GM12878 (cell line): ENCODE results near the gene BCAS3. TPM values are rescaled to one million over a fixed set of nuclear protein-coding genes. Genes with fewer than 3 reads are reported as not detected.

Source experiments
- ATAC-seq: fragments of 200-7000 bp; cut with Tn5 transposase; 3 replicates; pipeline ENCODE4 v1.9.1; 2020; ENCODE audit warnings: mild to moderate bottlenecking, moderate library complexity
- BruUV-seq: library from RNA; stranded (reverse); fragments of 400-500 nt; replicated peaks from 2 replicates; lab custom pipeline; 2021; lab: Mats Ljungman, UMichigan
- CTCF ChIA-PET: fragments of 300-600 bp; sonication (Branson Sonifier 250); formaldehyde crosslinking; extraction: SDS; loops from one replicate; lab custom pipeline; 2021; ENCODE audit warnings: inconsistent platforms; lab: Yijun Ruan, JAX
- POLR2A ChIA-PET: fragments of 350-600 bp; formaldehyde crosslinking; extraction: SDS; loops from one replicate; lab custom pipeline; 2021; ENCODE audit warnings: inconsistent platforms; lab: Charles Lee
- RAD21 ChIA-PET: fragments of 300-600 bp; sonication (Branson Sonifier 250); formaldehyde crosslinking; loops from one replicate; lab custom pipeline; 2023; ENCODE audit warnings: antibody characterized with exemption; ENCODE audit not compliant: unreplicated experiment; lab: Charles Lee
- SMC1A ChIA-PET: fragments of 300-600 bp; sonication (Branson Sonifier 250); formaldehyde crosslinking; loops from one replicate; lab custom pipeline; 2023; ENCODE audit not compliant: unreplicated experiment, uncharacterized antibody; lab: Charles Lee
- DNase-seq: peaks from one replicate; pipeline ENCODE4 v3.0.0-alpha.2; 2011; ENCODE audit warnings: low read depth, low spot score
- FAIRE-seq: peaks from 3 replicates; lab custom pipeline; 2011; peaks lifted over from hg19 to GRCh38; lab: Jason Lieb, UNC
- H2AFZ ChIP-seq: 2 replicates; pipeline ENCODE4 v1.6.0; 2011; ENCODE audit warnings: low read depth, low read length, control low read depth; ENCODE audit not compliant: control insufficient read depth
- H3K27ac ChIP-seq: 2 replicates; pipeline ENCODE4 v1.5.1; 2011; ENCODE audit warnings: control low read depth; ENCODE audit not compliant: control insufficient read depth, insufficient read depth
- H3K27me3 ChIP-seq, 2 experiments: replicated peaks in 1 of 2; 2 replicates each; pipeline versions ENCODE4 v1.6.0 to v1.6.1; 2011; ENCODE audit warnings: low read length in 1 of 2; ENCODE audit not compliant: control insufficient read depth in 2 of 2, insufficient read depth in 2 of 2
- H3K36me3 ChIP-seq, 2 experiments: 2 replicates each; pipeline ENCODE4 v1.5.1; 2011; ENCODE audit warnings: low read length in 1 of 2; ENCODE audit not compliant: control insufficient read depth in 2 of 2, insufficient read depth in 2 of 2
- H3K4me1 ChIP-seq: 2 replicates; pipeline ENCODE4 v1.6.1; 2011; ENCODE audit warnings: mild to moderate bottlenecking, low read length, moderate library complexity, mixed read lengths; ENCODE audit not compliant: control insufficient read depth, insufficient read depth
- H3K4me2 ChIP-seq: 2 replicates; pipeline ENCODE4 v1.6.0; 2011; ENCODE audit warnings: control low read depth; ENCODE audit not compliant: control insufficient read depth, insufficient read depth
- H3K4me3 ChIP-seq: fragments of 200-600 bp; sonication (generic); 2 replicates; pipeline ENCODE4 v1.5.1; 2016
- H3K79me2 ChIP-seq: 2 replicates; pipeline ENCODE4 v1.6.0; 2011; ENCODE audit warnings: low read length; ENCODE audit not compliant: control insufficient read depth, insufficient read depth
- H3K9ac ChIP-seq: 2 replicates; pipeline ENCODE4 v1.8.0; 2011; ENCODE audit warnings: low read length, control low read depth, mixed read lengths; ENCODE audit not compliant: control insufficient read depth, insufficient read depth
- H3K9me3 ChIP-seq: replicated peaks from 3 replicates; pipeline ENCODE4 v1.5.1; 2011; ENCODE audit warnings: mild to moderate bottlenecking, low read length; ENCODE audit not compliant: control insufficient read depth, insufficient read depth
- H4K20me1 ChIP-seq: 2 replicates; pipeline ENCODE4 v1.6.0; 2011; ENCODE audit not compliant: control insufficient read depth, insufficient read depth
- BACH1 ChIP-seq: fragments of 450-650 bp; IDR thresholded peaks from 2 replicates; pipeline ENCODE4 v1.6.1; 2017; ENCODE audit warnings: mild to moderate bottlenecking, borderline replicate concordance
- RELA ChIP-seq: fragments of 450-650 bp; IDR thresholded peaks from 2 replicates; pipeline ENCODE4 v1.8.0; 2014; ENCODE audit warnings: borderline replicate concordance; ENCODE audit not compliant: partially characterized antibody
- SIX5 ChIP-seq: IDR thresholded peaks from 2 replicates; pipeline ENCODE4 v1.6.1; 2011; ENCODE audit warnings: mild to moderate bottlenecking, low read depth, low read length, moderate library complexity; ENCODE audit not compliant: severe bottlenecking
- STAT1 ChIP-seq: fragments of 450-650 bp; conservative IDR thresholded peaks from 2 replicates; pipeline ENCODE4 v1.6.1; 2014; ENCODE audit warnings: antibody characterized with exemption, mild to moderate bottlenecking
- YY1 ChIP-seq: IDR thresholded peaks from 2 replicates; pipeline ENCODE4 v1.6.1; 2011; ENCODE audit warnings: low read depth, mild to moderate bottlenecking, low read length
- WGBS: methylation state at CpG from one replicate; pipeline ENCODE4 v1.1.6; 2016; ENCODE audit warnings: low lambda C conversion rate; ENCODE audit not compliant: insufficient replicate concordance, insufficient coverage; ENCODE audit errors: missing lambda C conversion rate; 5-methylcytosine and 5-hydroxymethylcytosine counted together
- in situ Hi-C: fragments of 300-500 bp; cut with MboI; formaldehyde crosslinking; loops from 9 replicates; pipeline ENCODE4 v1.14.3; 2018; ENCODE audit warnings: mixed read lengths
- intact Hi-C: fragments of 100-400 bp; cut with micrococcal nuclease; formaldehyde crosslinking; loops from one replicate; pipeline ENCODE4 v1.14.2; 2022; ENCODE audit not compliant: unreplicated experiment
- polyA plus RNA-seq, 11 experiments: library from polyadenylated mRNA; depleted of rRNA in 4 of 11; unstranded in 6 of 11; stranded (reverse) in 5 of 11; fragments of >200 nt; fragmentation: Nextera tagmentation in 4 of 11; fragmentation: Illumina TruSeq in 1 of 11; extraction: Ambion mirVana in 4 of 11; extraction: Trizol in 1 of 11; gene quantifications; 1 replicate in 1 of 11; 2 replicates in 10 of 11; pipeline versions ENCODE4 v1.2.1 to v1.2.3, GENCODE V29; 2011 to 2016; ENCODE audit warnings: inconsistent platforms in 2 of 11, missing spikeins in 2 of 11, low read depth in 1 of 11
- total RNA-seq, 4 experiments: library from RNA; depleted of rRNA in 3 of 4; stranded (reverse); fragments of >200 nt in 3 of 4; fragmentation: Illumina TruSeq in 1 of 4; extraction: Trizol in 1 of 4; gene quantifications; 2 replicates each; pipeline versions ENCODE4 v1.2.1 to v1.2.3, GENCODE V29; 2013 to 2021
- TF ChIP-seq, protein P1 (sequence below): fragments of 450-650 bp; IDR thresholded peaks from 2 replicates; pipeline ENCODE4 v1.6.1; 2016; ENCODE audit warnings: mild to moderate bottlenecking, moderate library complexity, borderline replicate concordance
- TF ChIP-seq, protein P2 (sequence below): fragments of 450-650 bp; IDR thresholded peaks from 2 replicates; pipeline ENCODE4 v1.6.1; 2017; ENCODE audit warnings: mild to moderate bottlenecking
- TF ChIP-seq, protein P3 (sequence below): fragments of 450-650 bp; IDR thresholded peaks from 2 replicates; pipeline ENCODE4 v1.6.1; 2017; ENCODE audit warnings: mild to moderate bottlenecking, low read depth, inconsistent platforms; ENCODE audit not compliant: poor library complexity, severe bottlenecking

The BCAS3 gene
- total and polyA plus RNA-seq, 10 of the 15 experiments (the other 5 are each of a cell fraction or from before 2014, with no cell fraction given): 2.1 to 11.0 (median 6.6) TPM

DNA sequence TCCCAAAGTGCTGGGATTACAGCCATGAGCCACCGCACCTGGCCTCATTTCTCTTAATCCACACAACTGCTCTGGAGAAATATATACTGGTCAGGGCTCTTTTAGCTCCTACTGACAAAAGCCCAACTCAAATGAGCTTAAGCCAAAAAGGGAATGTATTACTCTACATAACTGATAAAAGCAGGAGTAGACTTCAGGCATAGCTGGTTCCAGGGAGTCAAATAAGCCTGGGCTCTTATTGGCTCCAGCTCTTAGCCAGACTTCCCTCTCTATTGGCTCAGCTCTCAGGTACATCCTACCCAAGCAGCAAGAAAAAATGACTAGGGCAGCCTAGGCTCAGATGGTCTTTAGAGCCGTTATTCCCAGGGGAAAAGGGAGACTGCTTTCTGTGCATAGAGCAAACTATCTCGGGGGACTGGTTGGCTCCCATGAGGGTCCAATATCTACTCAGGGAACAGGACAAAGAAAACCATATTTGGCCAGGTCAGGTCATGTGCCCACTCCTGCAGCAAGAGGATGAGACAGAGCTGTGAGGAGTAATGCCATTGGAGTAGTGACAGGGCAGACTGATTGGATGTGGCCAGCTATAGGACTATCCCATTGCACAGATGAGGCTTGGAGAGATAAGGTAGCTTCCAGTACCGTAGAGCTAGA, 743.2 kb downstream of the BCAS3 start:
- no peaks in the 10 kb centered on the region for H3K9me3 ChIP-seq
- no peak overlapping the region for H3K27ac ChIP-seq
- H3K9ac ChIP-seq: no peak overlapping the region
- FAIRE-seq (no peak), DNase-seq (no peak), ATAC-seq (no peak)
- H3K4me3 ChIP-seq: no peak overlapping the region
- H3K79me2 ChIP-seq: no peaks in the 10 kb centered on the region
- intact Hi-C loops: no loop called here
- no peak for TF ChIP-seq STAT1
- TF ChIP-seq, protein P1, sequence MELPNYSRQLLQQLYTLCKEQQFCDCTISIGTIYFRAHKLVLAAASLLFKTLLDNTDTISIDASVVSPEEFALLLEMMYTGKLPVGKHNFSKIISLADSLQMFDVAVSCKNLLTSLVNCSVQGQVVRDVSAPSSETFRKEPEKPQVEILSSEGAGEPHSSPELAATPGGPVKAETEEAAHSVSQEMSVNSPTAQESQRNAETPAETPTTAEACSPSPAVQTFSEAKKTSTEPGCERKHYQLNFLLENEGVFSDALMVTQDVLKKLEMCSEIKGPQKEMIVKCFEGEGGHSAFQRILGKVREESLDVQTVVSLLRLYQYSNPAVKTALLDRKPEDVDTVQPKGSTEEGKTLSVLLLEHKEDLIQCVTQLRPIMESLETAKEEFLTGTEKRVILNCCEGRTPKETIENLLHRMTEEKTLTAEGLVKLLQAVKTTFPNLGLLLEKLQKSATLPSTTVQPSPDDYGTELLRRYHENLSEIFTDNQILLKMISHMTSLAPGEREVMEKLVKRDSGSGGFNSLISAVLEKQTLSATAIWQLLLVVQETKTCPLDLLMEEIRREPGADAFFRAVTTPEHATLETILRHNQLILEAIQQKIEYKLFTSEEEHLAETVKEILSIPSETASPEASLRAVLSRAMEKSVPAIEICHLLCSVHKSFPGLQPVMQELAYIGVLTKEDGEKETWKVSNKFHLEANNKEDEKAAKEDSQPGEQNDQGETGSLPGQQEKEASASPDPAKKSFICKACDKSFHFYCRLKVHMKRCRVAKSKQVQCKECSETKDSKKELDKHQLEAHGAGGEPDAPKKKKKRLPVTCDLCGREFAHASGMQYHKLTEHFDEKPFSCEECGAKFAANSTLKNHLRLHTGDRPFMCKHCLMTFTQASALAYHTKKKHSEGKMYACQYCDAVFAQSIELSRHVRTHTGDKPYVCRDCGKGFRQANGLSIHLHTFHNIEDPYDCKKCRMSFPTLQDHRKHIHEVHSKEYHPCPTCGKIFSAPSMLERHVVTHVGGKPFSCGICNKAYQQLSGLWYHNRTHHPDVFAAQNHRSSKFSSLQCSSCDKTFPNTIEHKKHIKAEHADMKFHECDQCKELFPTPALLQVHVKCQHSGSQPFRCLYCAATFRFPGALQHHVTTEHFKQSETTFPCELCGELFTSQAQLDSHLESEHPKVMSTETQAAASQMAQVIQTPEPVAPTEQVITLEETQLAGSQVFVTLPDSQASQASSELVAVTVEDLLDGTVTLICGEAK: no peak
- no peak for TF ChIP-seq SIX5
- TF ChIP-seq, protein P2, sequence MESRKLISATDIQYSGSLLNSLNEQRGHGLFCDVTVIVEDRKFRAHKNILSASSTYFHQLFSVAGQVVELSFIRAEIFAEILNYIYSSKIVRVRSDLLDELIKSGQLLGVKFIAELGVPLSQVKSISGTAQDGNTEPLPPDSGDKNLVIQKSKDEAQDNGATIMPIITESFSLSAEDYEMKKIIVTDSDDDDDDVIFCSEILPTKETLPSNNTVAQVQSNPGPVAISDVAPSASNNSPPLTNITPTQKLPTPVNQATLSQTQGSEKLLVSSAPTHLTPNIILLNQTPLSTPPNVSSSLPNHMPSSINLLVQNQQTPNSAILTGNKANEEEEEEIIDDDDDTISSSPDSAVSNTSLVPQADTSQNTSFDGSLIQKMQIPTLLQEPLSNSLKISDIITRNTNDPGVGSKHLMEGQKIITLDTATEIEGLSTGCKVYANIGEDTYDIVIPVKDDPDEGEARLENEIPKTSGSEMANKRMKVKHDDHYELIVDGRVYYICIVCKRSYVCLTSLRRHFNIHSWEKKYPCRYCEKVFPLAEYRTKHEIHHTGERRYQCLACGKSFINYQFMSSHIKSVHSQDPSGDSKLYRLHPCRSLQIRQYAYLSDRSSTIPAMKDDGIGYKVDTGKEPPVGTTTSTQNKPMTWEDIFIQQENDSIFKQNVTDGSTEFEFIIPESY: no peak
- no peak for TF ChIP-seq YY1
- TF ChIP-seq, protein P3, sequence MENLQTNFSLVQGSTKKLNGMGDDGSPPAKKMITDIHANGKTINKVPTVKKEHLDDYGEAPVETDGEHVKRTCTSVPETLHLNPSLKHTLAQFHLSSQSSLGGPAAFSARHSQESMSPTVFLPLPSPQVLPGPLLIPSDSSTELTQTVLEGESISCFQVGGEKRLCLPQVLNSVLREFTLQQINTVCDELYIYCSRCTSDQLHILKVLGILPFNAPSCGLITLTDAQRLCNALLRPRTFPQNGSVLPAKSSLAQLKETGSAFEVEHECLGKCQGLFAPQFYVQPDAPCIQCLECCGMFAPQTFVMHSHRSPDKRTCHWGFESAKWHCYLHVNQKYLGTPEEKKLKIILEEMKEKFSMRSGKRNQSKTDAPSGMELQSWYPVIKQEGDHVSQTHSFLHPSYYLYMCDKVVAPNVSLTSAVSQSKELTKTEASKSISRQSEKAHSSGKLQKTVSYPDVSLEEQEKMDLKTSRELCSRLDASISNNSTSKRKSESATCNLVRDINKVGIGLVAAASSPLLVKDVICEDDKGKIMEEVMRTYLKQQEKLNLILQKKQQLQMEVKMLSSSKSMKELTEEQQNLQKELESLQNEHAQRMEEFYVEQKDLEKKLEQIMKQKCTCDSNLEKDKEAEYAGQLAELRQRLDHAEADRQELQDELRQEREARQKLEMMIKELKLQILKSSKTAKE: no peak
- no peak for TF ChIP-seq RELA
- no peak for TF ChIP-seq BACH1
- ChIA-PET CTCF (interaction anchor here (0.6 to 1.4 kb wide), 3 partner anchors 9 to 1237 kb away, joined by 3 to 4 read pairs (median 3); no protein-coding TSS in a partner anchor), POLR2A (no interaction called here), RAD21 (interaction anchor here (0.6 to 1.1 kb wide), 2 partner anchors 45 to 416 kb away, joined by 3 to 4 read pairs; no protein-coding TSS in a partner anchor), SMC1A (interaction anchor here (1.5 kb wide), 1 partner anchor 416 kb away, joined by 5 read pairs; no protein-coding TSS in a partner anchor)
- no peaks in the 10 kb centered on the region for H3K36me3 ChIP-seq
- no TSS peak for BruUV-seq
- H3K27me3 ChIP-seq: peaks cover 0 to 2% of the 10 kb centered on the region in 2 experiments; a peak in 1 of 4 replicates
- H4K20me1 ChIP-seq: no peaks in the 10 kb centered on the region
- 35% methylated on average over 4 of the region's 4 CpGs for WGBS
- H3K4me2 ChIP-seq: no peak overlapping the region
- H2AFZ ChIP-seq: no peak overlapping the region
- in situ Hi-C loops: loop anchor here (5.0 kb wide), 1 partner anchor 131 kb away; no protein-coding TSS in a partner anchor
- H3K4me1 ChIP-seq: no peaks in the 10 kb centered on the region
